K562 (cell line): ENCODE results near the gene TBXA2R. TPM values are rescaled to one million over a fixed set of nuclear protein-coding genes. Genes with fewer than 3 reads are reported as not detected.

Experiments
- BHLHE40 ChIP-seq: IDR thresholded peaks from 2 replicates; pipeline ENCODE4 v1.6.1; 2011; ENCODE audit warnings: low read length, improper control_type of control experiment
- BRF2 ChIP-seq: IDR thresholded peaks from 3 replicates; pipeline ENCODE4 v1.6.1; 2011; ENCODE audit warnings: borderline replicate concordance, mild to moderate bottlenecking; ENCODE audit not compliant: insufficient read length, insufficient read depth
- DPF2 ChIP-seq: fragments of 450-650 bp; IDR thresholded peaks from 2 replicates; pipeline ENCODE4 v1.6.1; 2016
- HDAC2 ChIP-seq: fragments of 450-650 bp; IDR thresholded peaks from 2 replicates; pipeline ENCODE4 v1.6.1; 2016; ENCODE audit warnings: mild to moderate bottlenecking
- HLTF ChIP-seq: fragments of 450-650 bp; IDR thresholded peaks from 2 replicates; pipeline ENCODE4 v1.6.1; 2016
- HNRNPUL1 ChIP-seq: fragments of 200-400 bp; formaldehyde crosslinking; IDR thresholded peaks from 2 replicates; pipeline ENCODE4 v1.6.1; 2017; ENCODE audit warnings: low read length
- JUND ChIP-seq, 2 experiments: IDR thresholded peaks; 2 replicates in 1 of 2; 3 replicates in 1 of 2; pipeline ENCODE4 v1.6.1; 2011; ENCODE audit warnings: borderline replicate concordance in 2 of 2, low read depth in 2 of 2, low read length in 2 of 2, improper control_type of control experiment in 1 of 2, missing biosample characterization in 1 of 2, missing genetic modification characterization in 1 of 2, missing genetic modification reagents in 1 of 2
- KDM1A ChIP-seq, 2 experiments: fragments of 450-650 bp; IDR thresholded peaks; 2 replicates each; pipeline ENCODE4 v1.6.1; 2016; ENCODE audit warnings: mild to moderate bottlenecking in 2 of 2
- LCOR ChIP-seq: sonication (generic); formaldehyde crosslinking; IDR thresholded peaks from 2 replicates; pipeline ENCODE4 v1.8.0; 2022; ENCODE audit warnings: mild to moderate bottlenecking, missing genetic modification reagents
- MCM2 ChIP-seq: fragments of 450-650 bp; IDR thresholded peaks from 2 replicates; pipeline ENCODE4 v1.6.1; 2017; ENCODE audit warnings: low read depth, mild to moderate bottlenecking
- PPARD ChIP-seq: fragments of 250-450 bp; sonication (Bioruptor Pico); IDR thresholded peaks from 2 replicates; pipeline ENCODE4 v1.8.0; 2022; ENCODE audit warnings: inconsistent platforms, mild to moderate bottlenecking, moderate library complexity
- SMARCA4 ChIP-seq: fragments of 450-650 bp; IDR thresholded peaks from 2 replicates; pipeline ENCODE4 v1.6.1; 2016
- SMARCA5 ChIP-seq: fragments of 450-650 bp; IDR thresholded peaks from 2 replicates; pipeline ENCODE4 v1.6.1; 2016
- SPI1 ChIP-seq: IDR thresholded peaks from 2 replicates; pipeline ENCODE4 v1.6.1; 2011; ENCODE audit warnings: low read depth, low read length, control low read depth, borderline replicate concordance
- STAG1 ChIP-seq: sonication (generic); formaldehyde crosslinking; IDR thresholded peaks from 2 replicates; pipeline ENCODE4 v1.5.0; 2020; ENCODE audit warnings: missing genetic modification reagents, borderline replicate concordance
- ZBTB33 ChIP-seq: sonication (generic); formaldehyde crosslinking; IDR thresholded peaks from 2 replicates; pipeline ENCODE4 v1.8.1; 2023; ENCODE audit warnings: mild to moderate bottlenecking, missing genetic modification reagents
- ZNF253 ChIP-seq: fragments of 250-450 bp; sonication (Bioruptor Pico); conservative IDR thresholded peaks from 2 replicates; pipeline ENCODE4 v1.6.1; 2021; ENCODE audit warnings: mild to moderate bottlenecking
- ZNF561 ChIP-seq: fragments of 450-650 bp; formaldehyde crosslinking; conservative IDR thresholded peaks from 2 replicates; pipeline ENCODE4 v1.4.0; 2020; ENCODE audit warnings: mild to moderate bottlenecking, moderate library complexity
- ZNF764 ChIP-seq: fragments of 250-450 bp; sonication (Bioruptor Pico); IDR thresholded peaks from 2 replicates; pipeline ENCODE4 v1.4.0; 2020; ENCODE audit warnings: low read depth, mild to moderate bottlenecking, moderate library complexity
- polyA plus RNA-seq, 8 experiments: library from polyadenylated mRNA; depleted of rRNA in 4 of 8; stranded (reverse) in 5 of 8; unstranded in 3 of 8; fragments of >200 nt; fragmentation: Nextera tagmentation in 2 of 8; fragmentation: Illumina TruSeq in 1 of 8; extraction: Ambion mirVana in 2 of 8; extraction: Trizol in 1 of 8; gene quantifications; 2 replicates each; pipeline versions ENCODE4 v1.2.1 to v1.2.3, GENCODE V29; 2011 to 2014; ENCODE audit warnings: inconsistent platforms in 1 of 8, missing spikeins in 1 of 8
- total RNA-seq, 7 experiments: library from RNA; depleted of rRNA in 6 of 7; stranded (reverse); fragments of >200 nt in 6 of 7; fragmentation: Illumina TruSeq in 2 of 7; extraction: Trizol in 2 of 7; gene quantifications; 2 replicates each; pipeline versions ENCODE4 v1.2.1 to v1.2.3, GENCODE V29; 2011 to 2021; ENCODE audit warnings: low replicate concordance in 1 of 7
- TF ChIP-seq, protein P1 (sequence below): fragments of 250-450 bp; sonication (Bioruptor Pico); IDR thresholded peaks from 2 replicates; pipeline ENCODE4 v1.4.0; 2020

The TBXA2R gene
- total and polyA plus RNA-seq, 9 of the 15 experiments (the other 6 are each of a cell fraction or from before 2014, with no cell fraction given): 1.5 to 24.0 (median 2.8) TPM

DNA sequence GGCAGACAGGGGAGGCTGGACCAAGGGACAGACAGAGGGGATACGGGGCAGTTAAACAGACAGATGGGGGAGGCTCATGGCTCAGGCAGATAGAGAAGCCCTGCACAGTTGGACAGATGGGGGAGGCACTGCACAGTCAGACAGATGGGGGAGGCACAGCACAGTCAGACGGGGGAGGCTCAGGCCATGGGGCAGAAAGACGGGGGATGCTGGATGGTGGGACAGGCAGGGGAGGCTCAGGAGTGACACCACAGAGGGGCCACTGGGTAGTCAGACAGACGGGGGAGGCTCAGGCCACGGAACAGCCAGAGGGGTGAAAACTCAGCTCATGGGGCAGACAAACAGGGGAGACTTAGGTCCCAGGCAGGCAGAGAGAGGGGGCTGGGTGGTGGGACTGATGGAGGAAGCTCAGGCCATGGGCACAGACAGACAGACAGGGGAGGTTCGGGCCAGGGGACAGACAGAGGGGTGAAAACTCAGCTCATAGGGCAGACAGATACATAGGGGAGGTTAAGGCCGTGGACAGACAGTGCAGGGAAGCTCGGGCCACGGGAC is 50.2 kb downstream of the TBXA2R start (continued):
- TF ChIP-seq, protein P1, sequence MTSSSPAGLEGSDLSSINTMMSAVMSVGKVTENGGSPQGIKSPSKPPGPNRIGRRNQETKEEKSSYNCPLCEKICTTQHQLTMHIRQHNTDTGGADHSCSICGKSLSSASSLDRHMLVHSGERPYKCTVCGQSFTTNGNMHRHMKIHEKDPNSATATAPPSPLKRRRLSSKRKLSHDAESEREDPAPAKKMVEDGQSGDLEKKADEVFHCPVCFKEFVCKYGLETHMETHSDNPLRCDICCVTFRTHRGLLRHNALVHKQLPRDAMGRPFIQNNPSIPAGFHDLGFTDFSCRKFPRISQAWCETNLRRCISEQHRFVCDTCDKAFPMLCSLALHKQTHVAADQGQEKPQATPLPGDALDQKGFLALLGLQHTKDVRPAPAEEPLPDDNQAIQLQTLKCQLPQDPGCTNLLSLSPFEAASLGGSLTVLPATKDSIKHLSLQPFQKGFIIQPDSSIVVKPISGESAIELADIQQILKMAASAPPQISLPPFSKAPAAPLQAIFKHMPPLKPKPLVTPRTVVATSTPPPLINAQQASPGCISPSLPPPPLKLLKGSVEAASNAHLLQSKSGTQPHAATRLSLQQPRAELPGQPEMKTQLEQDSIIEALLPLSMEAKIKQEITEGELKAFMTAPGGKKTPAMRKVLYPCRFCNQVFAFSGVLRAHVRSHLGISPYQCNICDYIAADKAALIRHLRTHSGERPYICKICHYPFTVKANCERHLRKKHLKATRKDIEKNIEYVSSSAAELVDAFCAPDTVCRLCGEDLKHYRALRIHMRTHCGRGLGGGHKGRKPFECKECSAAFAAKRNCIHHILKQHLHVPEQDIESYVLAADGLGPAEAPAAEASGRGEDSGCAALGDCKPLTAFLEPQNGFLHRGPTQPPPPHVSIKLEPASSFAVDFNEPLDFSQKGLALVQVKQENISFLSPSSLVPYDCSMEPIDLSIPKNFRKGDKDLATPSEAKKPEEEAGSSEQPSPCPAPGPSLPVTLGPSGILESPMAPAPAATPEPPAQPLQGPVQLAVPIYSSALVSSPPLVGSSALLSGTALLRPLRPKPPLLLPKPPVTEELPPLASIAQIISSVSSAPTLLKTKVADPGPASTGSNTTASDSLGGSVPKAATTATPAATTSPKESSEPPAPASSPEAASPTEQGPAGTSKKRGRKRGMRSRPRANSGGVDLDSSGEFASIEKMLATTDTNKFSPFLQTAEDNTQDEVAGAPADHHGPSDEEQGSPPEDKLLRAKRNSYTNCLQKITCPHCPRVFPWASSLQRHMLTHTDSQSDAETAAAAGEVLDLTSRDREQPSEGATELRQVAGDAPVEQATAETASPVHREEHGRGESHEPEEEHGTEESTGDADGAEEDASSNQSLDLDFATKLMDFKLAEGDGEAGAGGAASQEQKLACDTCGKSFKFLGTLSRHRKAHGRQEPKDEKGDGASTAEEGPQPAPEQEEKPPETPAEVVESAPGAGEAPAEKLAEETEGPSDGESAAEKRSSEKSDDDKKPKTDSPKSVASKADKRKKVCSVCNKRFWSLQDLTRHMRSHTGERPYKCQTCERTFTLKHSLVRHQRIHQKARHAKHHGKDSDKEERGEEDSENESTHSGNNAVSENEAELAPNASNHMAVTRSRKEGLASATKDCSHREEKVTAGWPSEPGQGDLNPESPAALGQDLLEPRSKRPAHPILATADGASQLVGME (CRISPR knock-in tag): no peak
- no peak for TF ChIP-seq SPI1
- 0 out of 2 replicates have a peak, but pooled peaks have one; percentile 43 for TF ChIP-seq SMARCA4
- peak; percentile 14 to 64; a peak in 2 of 4 replicates for TF ChIP-seq KDM1A (IDR thresholded peaks at IDR 0.05)
- no peak for TF ChIP-seq ZBTB33 (CRISPR knock-in tag)
- no peak for TF ChIP-seq PPARD (CRISPR knock-in tag)
- peak; percentile 64; the same call in 1 of the 2 replicates for TF ChIP-seq DPF2
- TF ChIP-seq MCM2: no peak
- peak; percentile 14; the same call in 1 of the 2 replicates for TF ChIP-seq BHLHE40
- TF ChIP-seq SMARCA5: peak; percentile 55; the same call in 1 of the 2 replicates
- TF ChIP-seq STAG1 (CRISPR knock-in tag): no peak
- no peak for TF ChIP-seq HNRNPUL1
- no peak for TF ChIP-seq BRF2
- TF ChIP-seq LCOR: no peak
- TF ChIP-seq ZNF764 (CRISPR knock-in tag): no peak
- 0 out of 2 replicates have a peak, but pooled peaks have one; percentile 45 for TF ChIP-seq HDAC2
- TF ChIP-seq HLTF: 0 out of 2 replicates have a peak, but pooled peaks have one; percentile 59
- no peak for TF ChIP-seq ZNF561 (CRISPR knock-in tag)
- no peak for TF ChIP-seq ZNF253
- no peak for TF ChIP-seq JUND (IDR thresholded peaks at IDR 0.05; ENCODE audit: borderline replicate concordance, low read depth, low read length)
- no peak for TF ChIP-seq JUND (tag; IDR thresholded peaks at IDR 0.05; ENCODE audit: borderline replicate concordance, low read depth, low read length)
